HCT116 (cell line): ENCODE results near the gene TPH2. TPM values are rescaled to one million over a fixed set of nuclear protein-coding genes. Genes with fewer than 3 reads are reported as not detected.

Experiments used
- ATAC-seq: fragments of 200-7000 bp; cut with Tn5 transposase; 2 replicates; pipeline ENCODE4 v1.9.1; 2020; ENCODE audit warnings: mild to moderate bottlenecking, moderate library complexity
- BruUV-seq: library from RNA; stranded (reverse); fragments of 400-500 nt; replicated peaks from 2 replicates; lab custom pipeline; 2021; lab: Mats Ljungman, UMichigan
- CTCF ChIA-PET: fragments of 300-600 bp; sonication (Branson Sonifier 250); formaldehyde crosslinking; loops from one replicate; lab custom pipeline; 2021; ENCODE audit warnings: antibody characterized with exemption; lab: Charles Lee
- POLR2A ChIA-PET: fragments of 300-600, 350-600 bp; sonication (Branson Sonifier 250); formaldehyde crosslinking; loops from one replicate; lab custom pipeline; 2021; ENCODE audit warnings: antibody characterized with exemption; lab: Charles Lee
- RAD21 ChIA-PET, 2 experiments: fragments of 300-600 bp; sonication (Branson Sonifier 250); formaldehyde crosslinking; loops; one replicate each; lab custom pipeline; 2023; ENCODE audit warnings: low total read pairs in 2 of 2; ENCODE audit not compliant: uncharacterized antibody in 2 of 2, unreplicated experiment in 2 of 2, low non-redundant PET in 1 of 2; lab: Charles Lee
- DNase-seq: peaks from one replicate; pipeline ENCODE4 v3.0.0-alpha.2; 2010; ENCODE audit warnings: low read depth, low spot score
- H2AFZ ChIP-seq: fragments of 200-600 bp; shearing (Covaris generic), sonication (generic); 2 replicates; pipeline ENCODE4 v1.6.1; 2017; ENCODE audit warnings: low read depth, mixed run types, mixed read lengths, antibody characterized with exemption, low read length; ENCODE audit not compliant: poor library complexity, severe bottlenecking
- H3K27ac ChIP-seq: 2 replicates; pipeline ENCODE4 v1.5.1; 2012; ENCODE audit warnings: low read depth, low read length
- H3K27me3 ChIP-seq: fragments of 200-600 bp; sonication (generic); 2 replicates; pipeline ENCODE4 v1.6.1; 2016; ENCODE audit warnings: mixed run types, low read length, mixed read lengths; ENCODE audit not compliant: insufficient read depth
- H3K36me3 ChIP-seq, 2 experiments: fragments of 200-500 bp in 1 of 2; fragments of 200-600 bp in 1 of 2; sonication (Bioruptor generic) in 1 of 2; sonication (generic) in 1 of 2; 2 replicates each; pipeline versions ENCODE4 v1.5.1 to v1.6.1; 2014 to 2016; ENCODE audit warnings: low read length in 2 of 2, inconsistent platforms in 1 of 2, mixed read lengths in 1 of 2, mixed run types in 1 of 2; ENCODE audit not compliant: insufficient read depth in 2 of 2, control insufficient read depth in 1 of 2
- H3K4me1 ChIP-seq, 2 experiments: fragments of 200-600 bp in 1 of 2; sonication (generic) in 1 of 2; 2 replicates each; pipeline versions ENCODE4 v1.5.1 to v1.6.1; 2012 to 2017; ENCODE audit warnings: low read length in 2 of 2, inconsistent platforms in 1 of 2, mild to moderate bottlenecking in 1 of 2, mixed read lengths in 1 of 2, mixed run types in 1 of 2, moderate library complexity in 1 of 2; ENCODE audit not compliant: insufficient read depth in 2 of 2, control insufficient read depth in 1 of 2
- H3K4me2 ChIP-seq: fragments of 200-600 bp; sonication (generic); 2 replicates; pipeline ENCODE4 v1.6.1; 2017; ENCODE audit warnings: mixed run types, low read length, mixed read lengths
- H3K4me3 ChIP-seq, 2 experiments: fragments of 200-600 bp in 1 of 2; sonication (generic) in 1 of 2; replicated peaks in 1 of 2; 2 replicates each; pipeline ENCODE4 v1.5.1; 2011 to 2016; ENCODE audit warnings: low read length in 2 of 2, control low read depth in 1 of 2, low read depth in 1 of 2, mild to moderate bottlenecking in 1 of 2, mixed read lengths in 1 of 2, mixed run types in 1 of 2
- H3K79me2 ChIP-seq: fragments of 200-600 bp; sonication (generic); 2 replicates; pipeline ENCODE4 v1.6.1; 2017; ENCODE audit warnings: mild to moderate bottlenecking, mixed run types, low read length, moderate library complexity, mixed read lengths; ENCODE audit not compliant: insufficient read depth
- H3K9ac ChIP-seq: fragments of 200-600 bp; sonication (generic); 2 replicates; pipeline ENCODE4 v1.6.1; 2016; ENCODE audit warnings: low read length, mixed read lengths
- H3K9me2 ChIP-seq: fragments of 200-600 bp; sonication (generic), shearing (Covaris generic); 2 replicates; pipeline ENCODE4 v1.6.1; 2017; ENCODE audit warnings: mixed run types, mild to moderate bottlenecking, moderate library complexity; ENCODE audit not compliant: insufficient read depth
- H3K9me3 ChIP-seq, 2 experiments: fragments of 200-500 bp in 1 of 2; fragments of 200-600 bp in 1 of 2; sonication (Bioruptor generic) in 1 of 2; sonication (generic) in 1 of 2; 2 replicates each; pipeline ENCODE4 v1.6.1; 2014 to 2017; ENCODE audit warnings: low read length in 2 of 2, mixed read lengths in 2 of 2, inconsistent platforms in 1 of 2, low read depth in 1 of 2, mild to moderate bottlenecking in 1 of 2, mixed run types in 1 of 2, moderate library complexity in 1 of 2; ENCODE audit not compliant: control insufficient read depth in 1 of 2, insufficient read depth in 1 of 2
- H4K20me1 ChIP-seq: fragments of 200-600 bp; sonication (generic), shearing (Covaris generic); 2 replicates; pipeline ENCODE4 v1.6.1; 2017; ENCODE audit warnings: mixed run types, mild to moderate bottlenecking, moderate library complexity; ENCODE audit not compliant: insufficient read depth
- CBX3 ChIP-seq: IDR thresholded peaks from 2 replicates; pipeline ENCODE4 v1.6.1; 2012; ENCODE audit warnings: low read depth
- CEBPB ChIP-seq: IDR thresholded peaks from 2 replicates; pipeline ENCODE4 v1.6.1; 2012; ENCODE audit warnings: low read depth
- EGR1 ChIP-seq: IDR thresholded peaks from 2 replicates; pipeline ENCODE4 v1.6.1; 2012; ENCODE audit warnings: low read depth
- ELF1 ChIP-seq: IDR thresholded peaks from 2 replicates; pipeline ENCODE4 v1.6.1; 2012; ENCODE audit warnings: low read depth, borderline replicate concordance
- EZH2phosphoT487 ChIP-seq: fragments of 200-600 bp; IDR thresholded peaks from 2 replicates; pipeline ENCODE4 v1.6.1; 2018; ENCODE audit warnings: antibody characterized with exemption, borderline replicate concordance
- FOSL1 ChIP-seq: IDR thresholded peaks from 2 replicates; pipeline ENCODE4 v1.6.1; 2012; ENCODE audit warnings: low read depth
- JUND ChIP-seq: IDR thresholded peaks from 2 replicates; pipeline ENCODE4 v1.6.1; 2012
- POLR2A ChIP-seq: IDR thresholded peaks from 2 replicates; pipeline ENCODE4 v1.7.0; 2011; ENCODE audit warnings: borderline replicate concordance; ENCODE audit not compliant: insufficient read depth, insufficient read length; ENCODE audit errors: extremely low read depth
- RAD21 ChIP-seq: IDR thresholded peaks from 2 replicates; pipeline ENCODE4 v1.6.1; 2012; ENCODE audit warnings: low read depth, mild to moderate bottlenecking
- SIN3A ChIP-seq: IDR thresholded peaks from 2 replicates; pipeline ENCODE4 v1.6.1; 2012; ENCODE audit warnings: low read depth
- SP1 ChIP-seq: IDR thresholded peaks from 2 replicates; pipeline ENCODE4 v1.6.1; 2012; ENCODE audit warnings: low read depth
- SRF ChIP-seq: IDR thresholded peaks from 2 replicates; pipeline ENCODE4 v1.6.1; 2012; ENCODE audit warnings: low read depth
- TCF7L2 ChIP-seq: IDR thresholded peaks from 2 replicates; pipeline ENCODE4 v1.7.0; 2011; ENCODE audit warnings: borderline replicate concordance, inconsistent platforms; ENCODE audit not compliant: insufficient read depth, insufficient read length; ENCODE audit errors: extremely low read depth
- YY1 ChIP-seq: IDR thresholded peaks from 2 replicates; pipeline ENCODE4 v1.6.1; 2011; ENCODE audit warnings: low read length, low read depth, moderate library complexity, mild to moderate bottlenecking; ENCODE audit not compliant: insufficient replicate concordance; ENCODE audit errors: extremely low read depth
- ZNF274 ChIP-seq: fragments of 200-500 bp; sonication (Bioruptor generic); IDR thresholded peaks from 2 replicates; pipeline ENCODE4 v1.6.1; 2014; ENCODE audit warnings: mild to moderate bottlenecking, low read depth, low read length, inconsistent platforms
- intact Hi-C: fragments of 100-400 bp; cut with micrococcal nuclease; formaldehyde crosslinking; loops from 2 replicates; pipeline ENCODE4 v1.10.0; 2022
- total RNA-seq: library from RNA; stranded (reverse); gene quantifications from one replicate; pipeline ENCODE4 v1.2.1, GENCODE V29; 2021; ENCODE audit not compliant: unreplicated experiment
- TF ChIP-seq, protein P1 (sequence below): IDR thresholded peaks from 2 replicates; pipeline ENCODE4 v1.6.1; 2011; ENCODE audit warnings: mild to moderate bottlenecking, low read length, moderate library complexity; ENCODE audit not compliant: insufficient replicate concordance; ENCODE audit errors: extremely low read depth
- TF ChIP-seq, protein P2 (sequence below), 3 experiments: fragments of 200-600 bp in 1 of 3; sonication (generic) in 1 of 3; IDR thresholded peaks in 2 of 3; conservative IDR thresholded peaks in 1 of 3; 2 replicates each; pipeline ENCODE4 v1.5.1; 2012 to 2017; ENCODE audit warnings: low read depth in 2 of 3, low read length in 2 of 3, antibody characterized with exemption in 1 of 3, borderline replicate concordance in 1 of 3, control low read depth in 1 of 3, mild to moderate bottlenecking in 1 of 3, mixed read lengths in 1 of 3, mixed run types in 1 of 3, moderate library complexity in 1 of 3; ENCODE audit not compliant: insufficient read depth in 1 of 3
- TF ChIP-seq, protein P3 (sequence below): IDR thresholded peaks from 2 replicates; pipeline ENCODE4 v1.6.1; 2012
- TF ChIP-seq, protein P4 (sequence below): IDR thresholded peaks from 2 replicates; pipeline ENCODE4 v1.6.1; 2012

Gene TPH2
- total RNA-seq, 1 experiment from 2014 or later = not detected

DNA sequence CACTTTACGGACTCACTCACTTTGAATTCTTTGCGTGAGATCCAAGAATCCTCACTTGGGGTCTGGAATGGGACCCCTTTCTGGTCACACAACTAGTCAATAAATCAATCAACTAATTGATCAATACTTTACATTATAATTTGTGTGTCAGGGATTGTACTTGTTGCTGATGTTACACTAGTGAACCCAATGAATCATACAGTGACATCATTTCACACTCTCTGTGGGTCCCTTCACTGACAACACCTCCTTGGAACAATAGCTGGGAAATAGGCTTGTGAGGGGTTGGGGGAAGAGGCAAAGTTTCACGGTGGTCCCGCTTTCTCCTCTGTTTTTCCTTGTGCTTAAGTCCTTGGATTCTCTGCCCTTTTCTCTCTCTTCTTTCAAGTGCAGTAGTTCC is 35.0 kb downstream of the TPH2 start:
- Histone ChIP-seq H3K27ac (no peak overlapping the region), H3K36me3 (no peaks in the 10 kb centered on the region), H3K9me2 (no peaks in the 10 kb centered on the region), H3K4me1 (no peaks in the 10 kb centered on the region), H3K9me3 (no peaks in the 10 kb centered on the region), H3K4me3 (no peak overlapping the region), H3K27me3 (0 out of 2 replicates have a peak, but pooled peaks cover 13% of the 10 kb centered on the region), H3K79me2 (no peaks in the 10 kb centered on the region), H3K9ac (no peak overlapping the region), H3K4me2 (no peak overlapping the region), H2AFZ (no peak overlapping the region), H4K20me1 (no peaks in the 10 kb centered on the region)
- TF ChIP-seq, protein P1, sequence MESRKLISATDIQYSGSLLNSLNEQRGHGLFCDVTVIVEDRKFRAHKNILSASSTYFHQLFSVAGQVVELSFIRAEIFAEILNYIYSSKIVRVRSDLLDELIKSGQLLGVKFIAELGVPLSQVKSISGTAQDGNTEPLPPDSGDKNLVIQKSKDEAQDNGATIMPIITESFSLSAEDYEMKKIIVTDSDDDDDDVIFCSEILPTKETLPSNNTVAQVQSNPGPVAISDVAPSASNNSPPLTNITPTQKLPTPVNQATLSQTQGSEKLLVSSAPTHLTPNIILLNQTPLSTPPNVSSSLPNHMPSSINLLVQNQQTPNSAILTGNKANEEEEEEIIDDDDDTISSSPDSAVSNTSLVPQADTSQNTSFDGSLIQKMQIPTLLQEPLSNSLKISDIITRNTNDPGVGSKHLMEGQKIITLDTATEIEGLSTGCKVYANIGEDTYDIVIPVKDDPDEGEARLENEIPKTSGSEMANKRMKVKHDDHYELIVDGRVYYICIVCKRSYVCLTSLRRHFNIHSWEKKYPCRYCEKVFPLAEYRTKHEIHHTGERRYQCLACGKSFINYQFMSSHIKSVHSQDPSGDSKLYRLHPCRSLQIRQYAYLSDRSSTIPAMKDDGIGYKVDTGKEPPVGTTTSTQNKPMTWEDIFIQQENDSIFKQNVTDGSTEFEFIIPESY = no peak
- TF ChIP-seq POLR2A (no peak), ZNF274 (no peak), EZH2phosphoT487 (no peak), TCF7L2 (no peak), JUND (no peak), SIN3A (no peak), CEBPB (no peak), SRF (no peak), EGR1 (no peak), ELF1 (no peak), SP1 (no peak), FOSL1 (no peak), CBX3 (no peak), YY1 (no peak), RAD21 (no peak)
- TF ChIP-seq, protein P2, sequence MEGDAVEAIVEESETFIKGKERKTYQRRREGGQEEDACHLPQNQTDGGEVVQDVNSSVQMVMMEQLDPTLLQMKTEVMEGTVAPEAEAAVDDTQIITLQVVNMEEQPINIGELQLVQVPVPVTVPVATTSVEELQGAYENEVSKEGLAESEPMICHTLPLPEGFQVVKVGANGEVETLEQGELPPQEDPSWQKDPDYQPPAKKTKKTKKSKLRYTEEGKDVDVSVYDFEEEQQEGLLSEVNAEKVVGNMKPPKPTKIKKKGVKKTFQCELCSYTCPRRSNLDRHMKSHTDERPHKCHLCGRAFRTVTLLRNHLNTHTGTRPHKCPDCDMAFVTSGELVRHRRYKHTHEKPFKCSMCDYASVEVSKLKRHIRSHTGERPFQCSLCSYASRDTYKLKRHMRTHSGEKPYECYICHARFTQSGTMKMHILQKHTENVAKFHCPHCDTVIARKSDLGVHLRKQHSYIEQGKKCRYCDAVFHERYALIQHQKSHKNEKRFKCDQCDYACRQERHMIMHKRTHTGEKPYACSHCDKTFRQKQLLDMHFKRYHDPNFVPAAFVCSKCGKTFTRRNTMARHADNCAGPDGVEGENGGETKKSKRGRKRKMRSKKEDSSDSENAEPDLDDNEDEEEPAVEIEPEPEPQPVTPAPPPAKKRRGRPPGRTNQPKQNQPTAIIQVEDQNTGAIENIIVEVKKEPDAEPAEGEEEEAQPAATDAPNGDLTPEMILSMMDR (IDR thresholded peaks at IDR 0.05 in 2 of 3, conservative IDR thresholded peaks at IDR 0.05 in 1 of 3; ENCODE audit: borderline replicate concordance in 1 of 3, insufficient read depth in 1 of 3, low read depth in 2 of 3, low read length in 2 of 3) = no peak
- TF ChIP-seq, protein P3, sequence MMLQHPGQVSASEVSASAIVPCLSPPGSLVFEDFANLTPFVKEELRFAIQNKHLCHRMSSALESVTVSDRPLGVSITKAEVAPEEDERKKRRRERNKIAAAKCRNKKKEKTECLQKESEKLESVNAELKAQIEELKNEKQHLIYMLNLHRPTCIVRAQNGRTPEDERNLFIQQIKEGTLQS = no peak
- TF ChIP-seq, protein P4, sequence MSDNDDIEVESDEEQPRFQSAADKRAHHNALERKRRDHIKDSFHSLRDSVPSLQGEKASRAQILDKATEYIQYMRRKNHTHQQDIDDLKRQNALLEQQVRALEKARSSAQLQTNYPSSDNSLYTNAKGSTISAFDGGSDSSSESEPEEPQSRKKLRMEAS = no peak
- ATAC-seq (no peak), DNase-seq (no peak)
- intact Hi-C loops = no loop called here
- ChIA-PET POLR2A (no interaction called here), RAD21 (no interaction called here), CTCF (no interaction called here)
- no TSS peak for BruUV-seq
